Measurements from ENCODE around the gene TFF2.

TFF2 gene

GRCh38 chr21:42343963-42344510 is 6.8 kb downstream of the TFF2 start:
- DNase-seq = no peak

- DNase-seq = no peak
Observed at GRCh38 chr21:42343556-42343955, 7.2 kb downstream of the TFF2 start.

- DNase-seq = no peak
Observed at GRCh38 chr21:42343101-42343500, 7.7 kb downstream of the TFF2 start.

- no peak for DNase-seq
Observed at GRCh38 chr21:42341776-42342542, 8.8 kb downstream of the TFF2 start.

- DNase-seq = no peak
Observed at GRCh38 chr21:42340187-42341050, 10.4 kb downstream of the TFF2 start.

- no peak for DNase-seq
Observed at GRCh38 chr21:42338729-42339715, 11.8 kb downstream of the TFF2 start.

GRCh38 chr21:42337830-42338728 is 12.7 kb downstream of the TFF2 start:
- DNase-seq = peak; percentile 69

GRCh38 chr21:42337276-42337675 is 13.5 kb downstream of the TFF2 start:
- no peak for DNase-seq

GRCh38 chr21:42336054-42336453 is 14.7 kb downstream of the TFF2 start:
- no peak for DNase-seq

- DNase-seq = no peak
Observed at GRCh38 chr21:42332557-42333317, 18.1 kb downstream of the TFF2 start.

- no peak for DNase-seq
Observed at GRCh38 chr21:42331660-42332059, 19.1 kb downstream of the TFF2 start.

GRCh38 chr21:42330380-42331371 is 20.1 kb downstream of the TFF2 start:
- no peak for DNase-seq

- DNase-seq = no peak
Observed at GRCh38 chr21:42324896-42325295, 25.9 kb downstream of the TFF2 start.

GRCh38 chr21:42321845-42322244 is 28.9 kb downstream of the TFF2 start:
- no peak for DNase-seq

- DNase-seq = no peak
Observed at GRCh38 chr21:42321231-42321630, 29.6 kb downstream of the TFF2 start.

- no peak for DNase-seq
Observed at GRCh38 chr21:42320791-42321190, 30.0 kb downstream of the TFF2 start.

- no peak for DNase-seq
Observed at GRCh38 chr21:42319851-42320572, 30.8 kb downstream of the TFF2 start.

- no peak for DNase-seq
Observed at GRCh38 chr21:42319376-42319775, 31.4 kb downstream of the TFF2 start.

Data from NCI-H774 (cell line).